ENCODE measurements around the gene PPP1R10.

GRCh38 chr6:30556066-30556905 lies 60.8 kb downstream of the PPP1R10 start, which contains the start of gene GNL1:
- TF ChIP-seq EP300 (IDR thresholded peaks at IDR 0.05; ENCODE audit: borderline replicate concordance) (peak; percentile 60; the same call in 1 of the 2 replicates), MAX (IDR thresholded peaks at IDR 0.05) (peak; percentile 86), NFIC (IDR thresholded peaks at IDR 0.05) (0 out of 2 replicates have a peak, but pooled peaks have one; percentile 6), RAD21 (IDR thresholded peaks at IDR 0.05; ENCODE audit: low read depth) (no peak), FOXM1 (IDR thresholded peaks at IDR 0.05; ENCODE audit: borderline replicate concordance, low read depth) (no peak), TCF12 (IDR thresholded peaks at IDR 0.05; ENCODE audit: low read depth) (no peak)
